ENCODE data around the gene RARRES2. TPM values are rescaled to one million over a fixed set of nuclear protein-coding genes. Genes with fewer than 3 reads are reported as not detected.
A peak's percentile ranks its signal among the peaks of the same experiment; 100 is the strongest.

RARRES2 gene
- total RNA-seq, 5 donors from 2014 or later (not counting 1 experiment from before 2014, with no cell fraction given), result 2.7 to 3.2 (median 2.7) TPM; not detected in 2

GRCh38 chr7:150373049-150373801 is 31.8 kb upstream of the RARRES2 start:
- no peaks in the 10 kb centered on the region for H3K27me3 Mint-ChIP-seq
- Histone ChIP-seq H3K4me1 (ENCODE audit: control insufficient read depth in 1 of 2, extremely low read depth in 1 of 2, insufficient read depth in 2 of 2, low read length in 2 of 2) (peaks cover 7 to 45% of the 10 kb centered on the region in 2 experiments), H3K27ac (ENCODE audit: low read length) (no peak overlapping the region), H3K4me3 (ENCODE audit: control insufficient read depth in 1 of 2, extremely low read depth in 1 of 2, low read length in 1 of 2) (no peak overlapping the region), H3K36me3 (ENCODE audit: control insufficient read depth in 2 of 2, extremely low read depth in 1 of 2, insufficient read depth in 1 of 2, low read length in 1 of 2) (peaks cover 0 to 3% of the 10 kb centered on the region in 2 donors), H3K9me3 (no peaks in the 10 kb centered on the region), H3K27me3 (replicated peaks in 1 of 2; ENCODE audit: control insufficient read depth in 2 of 2, extremely low read depth in 1 of 2, insufficient read depth in 2 of 2, low read length in 1 of 2) (no peaks in the 10 kb centered on the region)
- H3K4me3 Mint-ChIP-seq, result peak overlapping the region in 1 of 3 donors; percentile 27
- DNase-seq (no peak), ATAC-seq (replicated peaks in 1 of 4) (no peak)
- WGBS (ENCODE audit: insufficient coverage), result 90% methylated on average over 11 of the region's 21 CpGs
- ChIA-PET CTCF (no interaction called here), POLR2A (interaction anchor here in 1 of 2 donors (0.5 kb wide), 1 partner anchor 11 kb away, joined by 3 read pairs; no protein-coding TSS in a partner anchor)
- peak overlapping the region; percentile 53 to 73 for H3K27ac Mint-ChIP-seq
- no peaks in the 10 kb centered on the region for H3K9me3 Mint-ChIP-seq
- H3K4me1 Mint-ChIP-seq, result peaks cover 59 to 66% (median 65%) of the 10 kb centered on the region in 3 donors
- H3K36me3 Mint-ChIP-seq, result peaks cover 11% of the 10 kb centered on the region

- no peaks in the 10 kb centered on the region for H3K9me3 ChIP-seq
- Mint-ChIP-seq H3K4me3 (no peak overlapping the region), H3K9me3 (no peaks in the 10 kb centered on the region), H3K36me3 (peaks cover 11% of the 10 kb centered on the region), H3K27me3 (no peaks in the 10 kb centered on the region), H3K4me1 (peaks cover 57 to 64% (median 63%) of the 10 kb centered on the region in 3 donors), H3K27ac (no peak overlapping the region)
- H3K4me3 ChIP-seq (ENCODE audit: control insufficient read depth in 1 of 2, extremely low read depth in 1 of 2, low read length in 1 of 2), result no peak overlapping the region
- peaks cover 0 to 3% of the 10 kb centered on the region in 2 donors for H3K36me3 ChIP-seq (ENCODE audit: control insufficient read depth in 2 of 2, extremely low read depth in 1 of 2, insufficient read depth in 1 of 2, low read length in 1 of 2)
- ATAC-seq (replicated peaks in 1 of 4) (no peak), DNase-seq (no peak)
- WGBS (ENCODE audit: insufficient coverage), result 96% methylated on average over 79 of the region's 79 CpGs
- peaks cover 9 to 46% of the 10 kb centered on the region in 2 experiments for H3K4me1 ChIP-seq (ENCODE audit: control insufficient read depth in 1 of 2, extremely low read depth in 1 of 2, insufficient read depth in 2 of 2, low read length in 2 of 2)
- ChIA-PET CTCF (no interaction called here), POLR2A (interaction anchor here in 1 of 2 donors (0.5 kb wide), 1 partner anchor 10 kb away, joined by 3 read pairs; no protein-coding TSS in a partner anchor)
- H3K27me3 ChIP-seq (replicated peaks in 1 of 2; ENCODE audit: control insufficient read depth in 2 of 2, extremely low read depth in 1 of 2, insufficient read depth in 2 of 2, low read length in 1 of 2), result no peaks in the 10 kb centered on the region
- no peak overlapping the region for H3K27ac ChIP-seq (ENCODE audit: low read length)
Observed at GRCh38 chr7:150372271-150373048, 31.0 kb upstream of the RARRES2 start.

- Histone ChIP-seq H3K27me3 (replicated peaks in 1 of 2; ENCODE audit: control insufficient read depth in 2 of 2, extremely low read depth in 1 of 2, insufficient read depth in 2 of 2, low read length in 1 of 2) (no peaks in the 10 kb centered on the region), H3K9me3 (no peaks in the 10 kb centered on the region), H3K4me1 (ENCODE audit: control insufficient read depth in 1 of 2, extremely low read depth in 1 of 2, insufficient read depth in 2 of 2, low read length in 2 of 2) (peaks cover 11 to 47% of the 10 kb centered on the region in 2 experiments), H3K27ac (ENCODE audit: low read length) (no peak overlapping the region), H3K36me3 (ENCODE audit: control insufficient read depth in 2 of 2, extremely low read depth in 1 of 2, insufficient read depth in 1 of 2, low read length in 1 of 2) (peaks cover 0 to 3% of the 10 kb centered on the region in 2 donors), H3K4me3 (ENCODE audit: control insufficient read depth in 1 of 2, extremely low read depth in 1 of 2, low read length in 1 of 2) (no peak overlapping the region)
- Mint-ChIP-seq H3K9me3 (no peaks in the 10 kb centered on the region), H3K36me3 (peaks cover 11% of the 10 kb centered on the region), H3K4me1 (peaks cover 56 to 65% (median 62%) of the 10 kb centered on the region in 3 donors), H3K27ac (no peak overlapping the region), H3K4me3 (no peak overlapping the region), H3K27me3 (no peaks in the 10 kb centered on the region)
- WGBS (ENCODE audit: insufficient coverage), result 95% methylated on average over 26 of the region's 30 CpGs
- ChIA-PET CTCF (no interaction called here), POLR2A (no interaction called here)
- ATAC-seq (replicated peaks in 1 of 4) (no peak), DNase-seq (no peak)
Observed at GRCh38 chr7:150371996-150372270, 30.5 kb upstream of the RARRES2 start.

GRCh38 chr7:150371131-150371995 is 29.9 kb upstream of the RARRES2 start:
- ChIA-PET POLR2A (interaction anchor here in 1 of 2 donors (1.2 kb wide), 1 partner anchor 16 kb away, joined by 3 read pairs; no protein-coding TSS in a partner anchor), CTCF (interaction anchor here (0.6 to 1.9 kb wide), 2 partner anchors 15 to 716 kb away, joined by 4 to 6 read pairs; no protein-coding TSS in a partner anchor)
- ATAC-seq (replicated peaks in 1 of 4), result no peak
- Mint-ChIP-seq H3K9me3 (no peaks in the 10 kb centered on the region), H3K4me1 (peaks cover 52 to 60% (median 59%) of the 10 kb centered on the region in 3 donors), H3K27me3 (no peaks in the 10 kb centered on the region), H3K27ac (peak overlapping the region; percentile 95 to 96), H3K4me3 (no peak overlapping the region), H3K36me3 (peaks cover 11% of the 10 kb centered on the region)
- Histone ChIP-seq H3K27ac (ENCODE audit: low read length) (no peak overlapping the region), H3K9me3 (no peaks in the 10 kb centered on the region), H3K4me3 (ENCODE audit: control insufficient read depth in 1 of 2, extremely low read depth in 1 of 2, low read length in 1 of 2) (no peak overlapping the region), H3K27me3 (replicated peaks in 1 of 2; ENCODE audit: control insufficient read depth in 2 of 2, extremely low read depth in 1 of 2, insufficient read depth in 2 of 2, low read length in 1 of 2) (no peaks in the 10 kb centered on the region), H3K36me3 (ENCODE audit: control insufficient read depth in 2 of 2, extremely low read depth in 1 of 2, insufficient read depth in 1 of 2, low read length in 1 of 2) (peaks cover 0 to 3% of the 10 kb centered on the region in 2 donors), H3K4me1 (ENCODE audit: control insufficient read depth in 1 of 2, extremely low read depth in 1 of 2, insufficient read depth in 2 of 2, low read length in 2 of 2) (peaks cover 11 to 44% of the 10 kb centered on the region in 2 experiments)
- 95% methylated on average over 44 of the region's 48 CpGs for WGBS (ENCODE audit: insufficient coverage)
- no peak for DNase-seq

- Histone ChIP-seq H3K9me3 (no peaks in the 10 kb centered on the region), H3K4me1 (ENCODE audit: control insufficient read depth in 1 of 2, extremely low read depth in 1 of 2, insufficient read depth in 2 of 2, low read length in 2 of 2) (peaks cover 10 to 38% of the 10 kb centered on the region in 2 experiments), H3K36me3 (ENCODE audit: control insufficient read depth in 2 of 2, extremely low read depth in 1 of 2, insufficient read depth in 1 of 2, low read length in 1 of 2) (peaks cover 0 to 3% of the 10 kb centered on the region in 2 donors), H3K27me3 (replicated peaks in 1 of 2; ENCODE audit: control insufficient read depth in 2 of 2, extremely low read depth in 1 of 2, insufficient read depth in 2 of 2, low read length in 1 of 2) (no peaks in the 10 kb centered on the region), H3K27ac (ENCODE audit: low read length) (no peak overlapping the region), H3K4me3 (ENCODE audit: control insufficient read depth in 1 of 2, extremely low read depth in 1 of 2, low read length in 1 of 2) (no peak overlapping the region)
- Mint-ChIP-seq H3K4me3 (peak overlapping the region; percentile 59 to 95 (median 92)), H3K36me3 (peaks cover 11% of the 10 kb centered on the region), H3K27ac (peak overlapping the region; percentile 95 to 96), H3K9me3 (no peaks in the 10 kb centered on the region), H3K4me1 (peaks cover 51 to 60% (median 59%) of the 10 kb centered on the region in 3 donors), H3K27me3 (no peaks in the 10 kb centered on the region)
- ChIA-PET POLR2A (interaction anchor here in 1 of 2 donors (1.2 kb wide), 1 partner anchor 15 kb away, joined by 3 read pairs; no protein-coding TSS in a partner anchor), CTCF (interaction anchor here (0.6 to 1.9 kb wide), 3 partner anchors 15 to 716 kb away, joined by 4 to 6 read pairs (median 6); a partner anchor contains a TSS)
- DNase-seq, result no peak
- WGBS (ENCODE audit: insufficient coverage), result 72% methylated on average over 3 of the region's 3 CpGs
- ATAC-seq (replicated peaks in 1 of 4), result no peak
Observed at GRCh38 chr7:150370612-150371071, 29.2 kb upstream of the RARRES2 start.
